Muscle of arm (tissue), 12 donors: ENCODE results near the gene POLR2C. TPM values are rescaled to one million over a fixed set of nuclear protein-coding genes. Genes with fewer than 3 reads are reported as not detected.
A peak's percentile ranks its signal among the peaks of the same experiment; 100 is the strongest.

Source experiments
- DNase-seq: peaks from one replicate; pipeline ENCODE4 v3.0.0-alpha.2; 2013
- polyA plus RNA-seq, 12 donors: library from polyadenylated mRNA; unstranded; fragments of 120-200 nt; gene quantifications; one replicate each; pipeline ENCODE4 v1.2.1, GENCODE V29; 2013; ENCODE audit not compliant: insufficient read length in 12 of 12

POLR2C gene
- polyA plus RNA-seq, 12 donors, result 24.3 to 51.2 (median 47.1) TPM; not detected in 1

DNA sequence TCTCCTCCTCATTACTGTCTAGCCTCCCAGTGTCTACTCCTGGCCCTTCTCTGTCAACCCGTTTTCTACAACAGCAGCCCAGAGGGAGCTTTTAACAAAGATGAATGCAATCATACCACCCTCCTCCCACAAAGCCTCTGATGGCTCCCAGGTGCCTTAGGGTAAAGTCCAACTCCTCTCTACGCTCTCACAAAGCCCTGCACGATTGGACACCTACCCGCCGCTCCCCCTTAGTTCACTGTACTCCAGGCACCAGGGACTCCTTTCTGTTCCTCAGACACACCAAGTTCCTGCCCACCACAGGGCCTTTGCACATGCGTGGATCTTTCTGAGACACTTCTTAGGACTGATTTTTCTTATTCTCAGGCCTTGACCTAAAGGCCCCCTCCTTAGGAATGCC, 56.4 kb downstream of the POLR2C start:
- DNase-seq, result no peak

DNA sequence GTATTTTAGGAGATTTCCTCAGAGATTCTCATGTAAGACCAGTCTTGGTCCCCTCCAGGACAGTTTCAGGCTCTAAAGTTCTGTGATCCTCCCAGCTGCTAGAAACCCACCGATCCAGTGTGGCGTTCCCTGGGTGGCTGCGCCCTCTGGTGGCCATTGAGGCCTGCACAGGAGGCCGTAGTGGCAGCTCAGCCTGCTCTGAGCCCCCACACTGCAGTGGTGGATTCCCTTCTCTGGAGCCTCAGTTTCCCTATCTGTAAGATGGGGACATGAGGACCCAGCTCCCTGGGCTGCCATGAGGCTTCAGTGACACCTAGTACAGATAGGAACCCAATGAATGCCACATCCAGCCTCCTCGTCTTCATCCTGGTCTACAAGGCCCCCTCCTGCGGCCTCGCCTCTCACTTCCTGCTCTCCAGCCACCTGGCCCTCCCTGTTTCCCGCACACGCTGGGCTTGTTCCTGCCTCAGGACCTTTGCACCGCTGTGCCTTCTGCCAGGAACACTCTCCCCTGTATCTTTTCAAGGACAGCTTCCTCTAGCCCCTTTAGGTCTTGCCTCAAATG, 57.4 kb downstream of the POLR2C start:
- DNase-seq, result peak; percentile 76

Other genes with a start within 250 kb of the POLR2C start
- 10 to 100 TPM in 11 of 12 donors, not detected in 1; 39.5 to 57.2 (median 51.9) TPM for gene ARL2BP, start 217.4 kb upstream of the POLR2C start, polyA plus RNA-seq
- 10 to 100 TPM in 1 of 12 donors, 1 to 10 TPM in 8, under 1 TPM in 2, not detected in 1; 0.84 to 31.7 (median 1.2) TPM for gene PLLP, start 178.0 kb upstream of the POLR2C start, polyA plus RNA-seq
- under 1 TPM in 9 of 12 donors, not detected in 3; 0.05 to 0.88 (median 0.11) TPM for gene CCL22, start 103.9 kb upstream of the POLR2C start, polyA plus RNA-seq
- gene CX3CL1, start 90.2 kb upstream of the POLR2C start, polyA plus RNA-seq, result 10 to 100 TPM in 1 of 12 donors, 1 to 10 TPM in 10, not detected in 1; 2.8 to 10.4 (median 4.3) TPM
- gene CCL17, start 57.9 kb upstream of the POLR2C start, polyA plus RNA-seq, result under 1 TPM in 1 of 12 donors, not detected in 11; 0.65 TPM
- 10 to 100 TPM in 11 of 12 donors, not detected in 1; 46.1 to 72.9 (median 58.4) TPM for gene CIAPIN1, start 15.3 kb upstream of the POLR2C start, polyA plus RNA-seq
- gene COQ9, start 15.2 kb upstream of the POLR2C start, polyA plus RNA-seq, result 10 to 100 TPM in 11 of 12 donors, not detected in 1; 55.0 to 81.0 (median 65.5) TPM
- 10 to 100 TPM in 5 of 12 donors, 1 to 10 TPM in 6, not detected in 1; 6.6 to 33.0 (median 9.5) TPM for gene DOK4, start 23.8 kb downstream of the POLR2C start, polyA plus RNA-seq
- gene CCDC102A, start 73.9 kb downstream of the POLR2C start, polyA plus RNA-seq, result 10 to 100 TPM in 7 of 12 donors, 1 to 10 TPM in 4, not detected in 1; 9.2 to 20.8 (median 11.4) TPM
- 1 to 10 TPM in 9 of 12 donors, under 1 TPM in 2, not detected in 1; 0.70 to 4.3 (median 1.9) TPM for gene ADGRG5, start 80.0 kb downstream of the POLR2C start, polyA plus RNA-seq
- 10 to 100 TPM in 3 of 12 donors, 1 to 10 TPM in 8, not detected in 1; 4.4 to 48.0 (median 7.7) TPM for gene ADGRG1, start 166.0 kb downstream of the POLR2C start, polyA plus RNA-seq
- under 1 TPM in 9 of 12 donors, not detected in 3; 0.10 to 0.55 (median 0.22) TPM for gene ADGRG3, start 205.6 kb downstream of the POLR2C start, polyA plus RNA-seq
- under 1 TPM in 5 of 12 donors, not detected in 7; 0.05 to 0.31 (median 0.17) TPM for gene DRC7, start 232.1 kb downstream of the POLR2C start, polyA plus RNA-seq